GM18505 (cell line): Measurements from ENCODE around the gene CPM.
"Not testable (repeated sequence)": the region's sequence is repeated elsewhere in the genome, so short reads cannot be mapped to it uniquely, and the experiment has no call there.

Source experiments
- ATAC-seq: cut with Tn5 transposase; IDR thresholded peaks from one replicate; pipeline ENCODE4 v1.9.1; 2021; ENCODE audit not compliant: unreplicated experiment
- POLR2A ChIP-seq: IDR thresholded peaks from 4 replicates; pipeline ENCODE4 v1.6.1; 2011; ENCODE audit warnings: borderline replicate concordance; ENCODE audit not compliant: insufficient read depth, insufficient read length; ENCODE audit errors: extremely low read depth

The CPM gene

GRCh38 chr12:68842123-68842522 lies 90.8 kb downstream of the CPM start:
- ATAC-seq, result no peak
- TF ChIP-seq POLR2A, result no peak

GRCh38 chr12:68841717-68842116 lies 91.3 kb downstream of the CPM start:
- no peak for ATAC-seq
- no peak for TF ChIP-seq POLR2A

- ATAC-seq, result not testable (repeated sequence)
Measured at GRCh38 chr12:68841175-68841574, 91.8 kb downstream of the CPM start.

GRCh38 chr12:68839183-68840147 lies 93.5 kb downstream of the CPM start:
- TF ChIP-seq POLR2A, result no peak
- no peak for ATAC-seq

- ATAC-seq, result no peak
- no peak for TF ChIP-seq POLR2A
Measured at GRCh38 chr12:68838046-68838886, 94.7 kb downstream of the CPM start.

- TF ChIP-seq POLR2A, result no peak
- no peak for ATAC-seq
Measured at GRCh38 chr12:68837215-68837614, 95.8 kb downstream of the CPM start.

- no peak for ATAC-seq
- TF ChIP-seq POLR2A, result no peak
Measured at GRCh38 chr12:68835333-68835908, 97.5 kb downstream of the CPM start.

- no peak for TF ChIP-seq POLR2A
- no peak for ATAC-seq
Measured at GRCh38 chr12:68833508-68833907, 99.5 kb downstream of the CPM start.

- TF ChIP-seq POLR2A, result no peak
- ATAC-seq, result no peak
Measured at GRCh38 chr12:68832504-68832867, 100.5 kb downstream of the CPM start.

- TF ChIP-seq POLR2A, result no peak
- no peak for ATAC-seq
Measured at GRCh38 chr12:68831751-68832503, 101.0 kb downstream of the CPM start.

- no peak for ATAC-seq
- TF ChIP-seq POLR2A, result peak; percentile 16
Measured at GRCh38 chr12:68831272-68831671, 101.7 kb downstream of the CPM start.

- TF ChIP-seq POLR2A, result no peak
- ATAC-seq, result no peak
Measured at GRCh38 chr12:68828672-68829068, 104.3 kb downstream of the CPM start.

- no peak for TF ChIP-seq POLR2A
- no peak for ATAC-seq
Measured at GRCh38 chr12:68827895-68828671, 104.9 kb downstream of the CPM start.
